WTC11 (cell line): ENCODE measurements around the gene WRAP73.

Experiments used
- CREB1 ChIP-seq: sonication (generic); formaldehyde crosslinking; IDR thresholded peaks from 2 replicates; pipeline ENCODE4 v1.8.0; 2023; ENCODE audit warnings: mild to moderate bottlenecking, missing genetic modification reagents
- TCF7 ChIP-seq: sonication (generic); formaldehyde crosslinking; IDR thresholded peaks from 2 replicates; pipeline ENCODE4 v1.8.0; 2022; ENCODE audit warnings: mild to moderate bottlenecking, low read depth, missing genetic modification reagents, moderate library complexity
- TF ChIP-seq, protein P1 (sequence below): sonication (generic); formaldehyde crosslinking; conservative IDR thresholded peaks from 2 replicates; pipeline ENCODE4 v1.8.1; 2022; ENCODE audit warnings: mild to moderate bottlenecking, missing genetic modification reagents
- TF ChIP-seq, protein P2 (sequence below): fragments of 200-600 bp; IDR thresholded peaks from 2 replicates; pipeline ENCODE4 v1.8.0; 2022; ENCODE audit warnings: antibody characterized with exemption

DNA sequence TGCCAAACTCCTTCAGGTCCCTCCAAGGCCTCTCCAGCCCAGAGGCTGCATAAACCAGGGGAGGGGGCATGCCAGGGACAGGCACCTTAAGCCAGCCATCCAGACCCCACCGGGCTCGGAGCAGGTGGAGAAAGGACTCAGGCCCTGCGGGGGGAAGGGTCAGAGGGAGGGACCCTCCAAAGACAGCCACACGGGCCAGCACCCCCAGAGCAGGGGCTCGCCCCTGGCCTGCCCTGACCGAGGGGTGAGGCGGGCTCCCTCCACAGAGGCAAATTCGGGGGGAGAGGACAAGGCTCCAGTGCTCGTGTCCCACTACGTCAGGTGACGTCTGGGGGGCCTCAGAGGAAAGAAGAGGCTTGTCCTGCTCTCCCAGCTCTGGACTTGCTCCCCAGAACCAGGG lies 46.7 kb downstream of the WRAP73 start:
- TF ChIP-seq, protein P1, sequence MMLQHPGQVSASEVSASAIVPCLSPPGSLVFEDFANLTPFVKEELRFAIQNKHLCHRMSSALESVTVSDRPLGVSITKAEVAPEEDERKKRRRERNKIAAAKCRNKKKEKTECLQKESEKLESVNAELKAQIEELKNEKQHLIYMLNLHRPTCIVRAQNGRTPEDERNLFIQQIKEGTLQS (CRISPR knock-in tag) = no peak
- no peak for TF ChIP-seq TCF7 (CRISPR knock-in tag)
- no peak for TF ChIP-seq CREB1 (CRISPR knock-in tag)
- TF ChIP-seq, protein P2, sequence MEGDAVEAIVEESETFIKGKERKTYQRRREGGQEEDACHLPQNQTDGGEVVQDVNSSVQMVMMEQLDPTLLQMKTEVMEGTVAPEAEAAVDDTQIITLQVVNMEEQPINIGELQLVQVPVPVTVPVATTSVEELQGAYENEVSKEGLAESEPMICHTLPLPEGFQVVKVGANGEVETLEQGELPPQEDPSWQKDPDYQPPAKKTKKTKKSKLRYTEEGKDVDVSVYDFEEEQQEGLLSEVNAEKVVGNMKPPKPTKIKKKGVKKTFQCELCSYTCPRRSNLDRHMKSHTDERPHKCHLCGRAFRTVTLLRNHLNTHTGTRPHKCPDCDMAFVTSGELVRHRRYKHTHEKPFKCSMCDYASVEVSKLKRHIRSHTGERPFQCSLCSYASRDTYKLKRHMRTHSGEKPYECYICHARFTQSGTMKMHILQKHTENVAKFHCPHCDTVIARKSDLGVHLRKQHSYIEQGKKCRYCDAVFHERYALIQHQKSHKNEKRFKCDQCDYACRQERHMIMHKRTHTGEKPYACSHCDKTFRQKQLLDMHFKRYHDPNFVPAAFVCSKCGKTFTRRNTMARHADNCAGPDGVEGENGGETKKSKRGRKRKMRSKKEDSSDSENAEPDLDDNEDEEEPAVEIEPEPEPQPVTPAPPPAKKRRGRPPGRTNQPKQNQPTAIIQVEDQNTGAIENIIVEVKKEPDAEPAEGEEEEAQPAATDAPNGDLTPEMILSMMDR = no peak
